Non-pigmented ciliary epithelial cell (primary cell): ENCODE results near the gene APBB1.
"Not testable (repeated sequence)": the region's sequence is repeated elsewhere in the genome, so short reads cannot be mapped to it uniquely, and the experiment has no call there.

Experiments used
- DNase-seq: peaks from one replicate; pipeline ENCODE4 v3.0.0-alpha.2; 2010; ENCODE audit warnings: low read depth

The APBB1 gene

DNA sequence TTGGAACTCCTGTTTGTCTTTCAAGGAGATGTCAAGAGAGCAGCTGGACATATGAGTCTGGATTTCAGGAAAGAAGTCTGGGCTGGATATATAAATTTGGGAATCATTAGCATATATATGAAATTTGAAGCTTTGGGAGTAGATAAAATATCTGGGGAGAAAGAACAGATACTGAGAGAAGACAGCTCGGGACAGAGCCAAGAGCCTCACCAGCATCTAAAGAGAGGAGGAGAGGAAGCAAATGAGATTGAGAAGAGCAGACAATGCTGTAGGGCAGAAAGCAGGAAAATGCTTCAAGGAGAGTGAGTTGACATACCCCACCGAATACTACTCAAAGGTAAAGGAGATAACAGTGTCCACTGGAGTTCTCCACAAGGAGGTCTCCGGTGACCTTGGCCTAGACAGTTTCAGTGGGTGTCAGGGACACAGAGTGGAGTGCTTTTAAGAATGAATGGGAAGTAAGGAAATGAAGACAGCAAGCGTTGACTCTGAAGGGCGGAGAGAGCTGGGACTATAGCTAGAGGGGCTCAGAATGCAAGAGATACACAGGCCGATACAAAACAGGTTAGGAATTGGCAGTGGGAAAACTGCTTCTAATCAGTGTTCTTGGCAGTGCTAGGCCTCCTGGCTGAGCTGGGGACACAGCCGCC lies 862 bp downstream of the APBB1 start:
- DNase-seq, result no peak

DNA sequence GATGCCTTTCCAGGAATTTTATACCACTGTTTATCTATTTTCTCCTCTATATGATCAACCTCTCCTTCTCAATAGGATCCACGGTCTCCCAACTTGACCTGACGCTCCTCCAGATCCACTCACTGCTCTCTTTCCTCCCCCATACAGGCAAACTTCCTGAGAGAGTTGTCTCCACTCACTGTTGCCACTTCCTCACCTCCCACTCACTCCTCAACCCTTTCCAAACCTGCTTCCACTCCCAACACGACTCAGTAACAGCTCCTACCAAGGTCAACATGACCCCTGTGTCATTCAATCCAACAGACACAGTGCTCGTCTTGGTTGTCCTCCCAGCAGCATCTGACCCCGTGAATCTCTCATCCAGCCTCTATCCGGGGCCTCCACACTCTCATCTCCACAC lies 3.1 kb downstream of the APBB1 start:
- no peak for DNase-seq

DNA sequence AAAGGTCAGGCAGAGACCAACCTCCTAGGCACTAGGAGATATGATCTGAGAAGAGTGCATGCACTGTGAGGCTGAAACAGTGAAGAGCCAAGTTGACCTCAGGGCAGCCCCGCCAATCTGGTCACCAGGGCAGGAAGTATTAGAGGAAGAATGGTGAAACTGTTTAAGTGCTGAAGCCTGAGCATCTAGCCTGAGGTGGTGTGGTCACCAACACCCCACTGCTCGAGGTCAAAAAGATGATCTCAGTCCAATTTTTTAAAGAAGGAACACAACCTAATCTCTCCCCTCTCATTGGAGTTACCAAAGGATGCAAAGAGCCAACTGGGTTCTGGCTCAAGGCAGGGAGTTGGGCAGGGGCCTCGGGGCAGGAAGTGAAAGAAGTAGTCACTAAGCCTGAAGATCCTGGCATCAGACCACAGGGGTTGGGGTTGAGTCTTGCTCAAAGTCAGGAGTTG lies 4.0 kb downstream of the APBB1 start:
- DNase-seq, result no peak

DNA sequence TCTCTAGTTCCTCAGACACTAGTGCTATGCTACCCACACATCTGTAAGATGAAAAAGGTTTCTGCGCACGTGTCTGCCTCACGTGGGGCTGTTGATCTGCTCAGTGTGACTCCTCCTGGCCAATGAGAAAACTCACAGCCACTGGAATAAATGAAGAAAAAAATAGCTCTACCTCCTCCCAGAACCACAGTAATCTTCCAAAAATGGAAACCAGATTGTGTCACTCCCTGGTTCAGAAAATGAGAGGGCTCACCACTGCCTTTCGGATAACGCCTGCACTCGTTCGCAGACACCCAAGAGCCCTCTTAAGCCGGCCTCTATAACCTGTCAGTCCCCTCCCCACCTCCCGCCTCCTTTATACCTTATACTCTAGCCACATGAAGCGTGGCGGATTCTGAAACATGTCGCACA lies 5.1 kb downstream of the APBB1 start:
- DNase-seq, result no peak

DNA sequence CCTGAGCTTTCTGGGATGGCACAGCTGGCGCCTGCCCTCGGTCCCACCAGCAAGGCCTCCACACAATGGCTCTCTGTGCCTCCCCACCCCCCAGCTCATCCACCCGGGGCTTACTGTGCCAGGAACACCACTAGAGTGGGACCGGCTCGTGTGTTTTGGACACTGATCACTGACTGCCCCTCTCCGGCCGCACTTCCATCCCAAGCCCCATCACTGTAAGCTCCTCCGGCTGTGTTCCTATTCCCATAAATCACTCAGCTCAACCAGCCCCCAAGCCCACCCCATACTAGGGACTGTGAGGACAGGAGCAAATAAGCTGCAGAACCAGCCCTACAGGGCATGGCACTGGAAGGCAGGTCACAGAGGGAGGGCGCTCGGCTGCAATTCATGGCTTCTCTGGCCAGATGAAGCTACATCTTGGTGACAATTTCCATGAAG lies 7.3 kb downstream of the APBB1 start:
- no peak for DNase-seq

DNA sequence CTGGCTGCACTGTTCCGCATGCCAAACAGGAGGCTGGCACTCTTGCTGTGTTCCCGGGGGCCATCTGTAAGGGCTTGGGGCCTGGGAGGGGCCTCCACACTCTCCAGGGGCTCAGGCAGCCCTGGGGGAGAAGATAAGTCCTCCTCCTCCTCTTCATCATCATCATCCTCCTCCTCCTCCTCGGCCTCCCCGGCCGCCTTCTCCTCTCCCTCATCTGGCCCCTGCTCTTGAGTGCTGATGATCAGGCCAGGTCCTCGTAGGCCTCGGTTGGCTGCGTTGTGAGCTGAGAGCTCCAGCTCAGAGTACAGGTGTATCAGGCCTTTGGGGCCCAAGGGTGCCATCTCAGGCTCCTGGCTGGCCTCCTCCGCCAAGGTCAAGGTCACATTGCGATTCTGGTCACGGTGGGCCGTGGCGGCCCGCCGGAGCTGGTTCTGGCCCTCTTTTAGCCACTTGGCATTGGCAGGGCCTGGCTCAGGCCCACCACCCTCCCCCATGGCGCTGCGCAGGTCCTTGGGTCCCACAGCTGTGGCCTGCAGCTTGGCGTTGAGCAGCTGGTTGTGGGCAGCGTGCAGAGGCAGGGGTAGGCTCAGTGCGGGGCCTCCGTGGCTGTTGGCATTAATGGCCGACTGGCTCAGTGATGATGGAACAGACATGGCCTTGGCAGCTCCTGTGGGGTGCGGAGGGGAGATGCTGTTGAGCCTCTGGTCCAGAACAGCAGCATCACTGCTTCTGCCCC lies 8.0 kb downstream of the APBB1 start:
- DNase-seq, result no peak

DNA sequence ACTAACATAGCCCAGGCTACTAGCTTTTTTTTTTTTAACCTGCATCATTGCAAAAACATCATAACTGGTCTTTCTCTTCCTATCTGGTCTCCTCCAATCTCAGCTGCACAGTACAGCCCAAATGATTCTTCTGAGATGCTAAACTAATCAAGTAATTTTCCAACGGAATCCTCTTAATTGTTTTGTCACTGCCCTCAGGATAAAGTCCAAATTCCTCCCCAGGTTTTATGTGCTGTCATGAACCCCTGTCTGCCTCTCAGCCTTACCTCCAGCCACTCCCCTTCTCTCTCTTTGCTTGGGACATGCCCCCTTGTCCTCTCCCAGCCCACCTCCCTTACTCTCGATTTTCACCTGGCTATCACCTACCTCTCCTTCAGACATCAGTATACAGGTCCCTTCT lies 12.5 kb downstream of the APBB1 start:
- DNase-seq, result no peak

DNA sequence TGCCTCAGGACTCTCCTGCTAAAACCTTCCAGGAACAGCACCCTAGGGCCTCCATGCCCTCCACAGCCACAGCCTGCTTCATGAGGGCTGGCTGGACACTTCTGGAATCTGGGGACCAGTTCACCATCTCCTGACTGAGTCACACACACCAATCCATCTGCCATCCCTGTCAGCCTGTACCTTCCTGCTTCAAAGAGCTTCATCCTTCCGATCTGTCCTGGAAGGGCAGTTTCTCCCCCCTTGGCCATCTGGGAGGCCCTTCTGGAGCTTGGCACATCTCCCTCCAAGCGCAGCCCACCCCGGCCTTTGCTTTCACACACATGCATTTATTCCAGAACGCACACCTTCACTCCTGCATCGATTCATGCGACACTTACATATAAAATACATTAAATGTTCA lies 13.0 kb downstream of the APBB1 start:
- DNase-seq, result no peak

DNA sequence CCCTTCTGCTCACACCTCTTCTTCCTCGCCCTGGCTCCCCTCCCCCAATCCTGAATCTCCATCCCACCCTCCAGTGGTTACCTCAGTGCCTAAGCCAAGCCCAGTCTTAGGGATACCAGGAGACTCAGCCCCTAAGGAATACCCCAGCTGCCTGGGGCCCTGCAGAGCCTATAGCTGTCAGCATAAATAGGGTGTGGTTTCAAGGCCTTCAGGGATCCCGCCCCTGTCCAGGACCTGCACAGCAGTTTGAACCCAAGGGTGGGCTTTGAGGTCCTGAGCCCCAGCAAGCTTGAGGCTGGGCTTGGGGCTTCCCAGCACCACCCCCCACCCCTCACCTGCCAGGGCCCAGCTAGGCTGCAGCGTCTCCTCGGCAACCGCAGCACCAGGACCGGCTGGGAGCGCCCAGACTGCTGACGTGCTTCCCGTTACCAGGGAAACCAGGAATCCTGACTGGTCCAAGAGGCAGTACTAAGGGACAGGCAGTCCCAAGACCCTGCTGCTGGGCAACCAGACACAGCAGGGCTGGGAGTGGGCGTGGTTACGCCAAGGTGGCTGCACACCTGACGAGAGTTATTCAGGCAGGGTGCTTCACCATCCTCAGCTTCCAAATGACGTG lies 13.7 kb downstream of the APBB1 start:
- no peak for DNase-seq

DNA sequence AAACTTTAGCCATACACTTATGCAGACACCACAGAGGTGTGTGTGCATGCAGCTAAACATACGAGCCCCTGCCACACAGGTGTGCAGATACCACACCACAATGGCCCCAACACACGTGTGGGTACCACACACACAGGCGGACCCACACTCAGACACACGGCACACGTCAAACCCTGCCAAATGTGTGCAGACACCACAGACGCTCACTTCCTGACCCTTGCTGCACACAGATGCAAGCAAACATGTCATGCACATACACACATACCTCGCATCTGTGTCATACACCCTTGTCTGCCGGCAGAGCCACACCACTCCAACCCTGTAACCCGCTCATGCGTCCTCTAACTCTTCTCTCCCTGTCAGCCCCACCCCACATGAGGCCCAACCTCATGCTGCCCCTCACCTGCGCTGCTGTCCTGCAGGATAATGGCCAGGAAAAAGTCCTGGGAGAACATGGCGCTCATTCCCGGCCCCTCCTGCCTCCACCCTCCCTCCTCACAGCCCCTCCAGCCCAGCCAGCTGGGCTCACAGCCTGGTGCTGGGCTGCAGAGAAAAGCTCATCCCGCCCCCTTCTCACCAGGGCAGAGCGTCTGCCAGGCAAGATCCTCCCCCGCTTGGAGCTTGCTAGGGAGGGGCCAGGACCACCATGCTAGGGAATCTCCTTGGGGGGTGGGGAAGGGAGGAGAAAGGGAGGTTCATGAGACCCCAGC lies 14.4 kb downstream of the APBB1 start:
- no peak for DNase-seq

DNA sequence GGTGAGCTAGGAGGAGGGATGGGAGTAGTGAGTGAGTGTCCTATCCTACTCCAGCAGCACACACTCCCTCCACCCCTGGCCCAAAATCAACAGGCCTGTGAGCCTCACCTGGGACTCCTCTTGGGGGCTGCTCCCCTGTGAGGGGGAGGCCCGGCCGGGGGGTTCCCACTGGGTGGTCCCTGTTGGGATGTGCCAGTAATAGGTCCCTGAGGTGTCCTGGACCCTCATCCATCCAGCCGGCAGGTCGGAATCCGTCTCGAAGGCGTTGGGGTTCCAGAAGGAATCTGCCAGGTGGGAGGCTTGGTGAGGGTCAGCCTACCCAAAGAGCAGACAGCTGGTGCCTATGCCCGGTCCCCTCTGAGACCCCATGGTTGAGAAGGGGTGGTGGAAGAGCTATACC lies 15.4 kb downstream of the APBB1 start:
- DNase-seq, result no peak

DNA sequence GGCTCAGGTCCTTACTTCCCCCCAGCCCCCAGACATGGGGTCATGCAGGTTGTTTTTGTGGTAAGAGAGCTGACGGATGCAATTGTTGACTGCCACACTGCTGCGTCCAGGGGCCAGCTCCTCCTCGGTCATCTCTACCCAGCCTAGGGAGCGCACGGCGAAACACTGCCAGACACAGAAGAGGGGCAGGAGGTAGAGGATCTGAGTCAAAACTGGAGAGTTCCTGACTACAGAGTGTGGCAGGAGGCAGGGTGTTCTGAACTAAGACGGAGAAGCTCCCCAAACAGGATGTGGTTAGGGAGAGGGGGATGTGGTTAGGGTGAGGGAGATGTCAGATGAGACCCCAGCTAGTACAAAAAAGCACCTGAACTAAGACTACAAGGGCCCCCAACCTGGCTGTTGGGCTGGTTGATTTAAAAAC lies 16.3 kb downstream of the APBB1 start:
- DNase-seq, result no peak

DNA sequence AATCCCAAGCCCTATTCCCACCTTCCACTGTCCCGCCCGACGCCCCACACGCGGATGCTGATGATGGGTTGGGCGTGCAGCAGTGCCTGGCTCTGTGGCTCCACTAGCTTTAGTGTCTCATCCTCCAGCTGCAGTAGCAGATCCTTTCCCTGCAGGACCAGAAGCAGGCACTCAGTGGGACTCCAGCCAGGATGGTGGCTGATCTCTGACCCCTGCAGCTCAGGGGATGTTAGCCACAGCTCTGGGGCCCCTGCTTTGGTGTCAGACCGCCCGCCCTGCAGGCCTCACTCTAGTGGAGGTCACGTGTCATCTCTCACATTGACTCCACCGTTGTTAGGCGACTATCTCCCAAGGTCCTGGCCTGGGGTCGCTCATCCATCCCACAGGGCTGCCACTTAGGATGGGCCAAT lies 16.8 kb downstream of the APBB1 start:
- DNase-seq, result no peak

DNA sequence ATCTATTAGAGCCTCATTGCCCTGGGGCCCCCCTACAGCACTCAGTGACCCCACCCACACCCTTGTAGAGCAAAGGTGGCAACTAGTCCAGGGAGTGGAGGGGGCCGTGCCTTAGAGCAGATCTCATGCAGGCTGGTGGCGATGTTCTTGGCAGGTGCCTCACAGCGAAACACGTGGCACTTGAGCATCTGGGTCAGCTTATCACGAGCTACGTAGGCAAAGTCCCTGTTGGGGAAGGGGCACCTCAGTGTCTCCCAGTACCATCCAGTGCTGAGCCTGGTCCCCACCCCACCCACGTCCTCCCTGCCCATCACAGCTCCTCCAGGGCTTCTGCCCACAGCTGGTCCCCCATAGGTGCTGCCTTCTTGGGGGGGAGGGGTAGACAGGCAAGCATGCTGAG lies 17.4 kb downstream of the APBB1 start:
- DNase-seq, result no peak

DNA sequence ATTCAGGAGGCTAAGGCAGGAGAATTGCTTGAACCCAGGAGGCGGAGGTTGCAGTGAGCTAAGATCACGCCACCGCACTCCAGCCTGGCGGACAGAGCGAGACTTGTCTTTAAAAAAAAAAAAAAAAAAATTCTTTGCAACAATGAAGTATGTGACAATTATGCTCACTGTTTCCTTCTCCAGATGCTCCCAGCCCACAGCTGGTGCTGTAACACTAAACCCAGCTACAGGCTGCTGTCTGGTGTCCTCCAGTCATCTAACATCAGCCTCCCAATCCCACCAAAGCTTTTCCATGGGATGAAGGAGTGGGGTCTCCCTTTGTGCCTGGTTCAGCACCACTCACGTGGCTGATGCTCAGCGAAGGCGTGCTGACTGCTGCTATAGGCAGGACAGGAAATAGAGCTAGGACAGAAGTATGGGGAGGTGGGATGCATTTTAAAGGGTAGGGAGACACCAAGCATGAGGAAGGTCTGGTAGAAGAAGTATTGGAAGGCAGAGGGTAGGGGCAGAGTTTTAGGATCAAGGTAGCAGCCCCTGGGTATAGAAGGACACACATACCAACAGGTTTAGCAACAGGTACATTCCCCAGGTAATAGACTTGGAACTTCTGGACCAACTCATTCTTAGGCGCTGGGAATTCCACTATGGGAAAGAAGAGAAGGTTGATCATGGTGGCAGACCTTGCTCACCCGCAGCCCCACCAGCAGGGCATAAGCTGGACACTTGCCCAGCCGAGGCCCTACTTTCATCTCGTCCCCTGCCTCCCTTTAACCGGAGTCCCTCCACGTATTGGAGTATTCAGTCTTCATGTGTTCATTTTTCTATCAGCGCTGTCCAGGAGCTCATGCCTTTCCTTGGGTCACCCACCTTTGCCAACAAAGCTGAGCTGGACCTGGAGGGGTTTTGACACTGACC lies 18.2 kb downstream of the APBB1 start:
- no peak for DNase-seq

DNA sequence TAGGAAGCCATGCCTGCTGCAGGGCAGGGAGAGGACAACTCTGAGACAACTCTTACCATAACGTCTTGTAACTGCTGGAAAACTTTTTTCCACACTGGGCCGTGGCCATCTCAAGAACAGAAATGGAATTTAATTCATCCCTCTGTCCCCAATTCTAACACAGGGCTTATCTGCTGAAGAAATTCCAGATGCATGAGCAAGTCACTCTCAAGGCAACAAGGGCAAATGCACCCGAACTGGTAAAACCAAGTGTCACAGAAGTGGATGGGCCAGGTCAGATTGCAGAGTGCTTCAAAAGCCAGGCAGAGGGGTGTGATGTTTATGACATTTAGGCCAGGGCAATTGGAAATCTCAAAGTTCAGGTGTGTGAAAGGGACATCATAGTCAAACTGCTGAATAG lies 21.3 kb downstream of the APBB1 start:
- DNase-seq, result no peak

DNA sequence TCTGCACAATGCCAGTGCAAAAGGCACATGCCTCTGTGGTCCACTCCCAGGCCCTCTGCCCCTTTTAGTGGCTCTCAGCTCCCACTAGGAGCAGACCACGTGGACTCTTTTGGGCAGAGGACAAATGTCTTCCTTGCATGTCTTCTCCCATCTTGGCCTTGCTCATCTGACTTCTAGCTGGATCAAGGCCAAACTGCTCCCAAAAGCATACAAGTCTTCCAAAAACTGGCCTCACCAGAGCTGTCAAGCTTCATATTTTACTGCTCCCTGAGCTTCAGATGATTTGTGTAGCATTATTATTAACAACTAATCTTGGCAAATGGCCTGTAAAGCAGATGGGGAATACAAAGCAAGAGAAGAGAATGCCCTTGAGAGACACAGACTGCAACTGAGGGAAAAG lies 21.7 kb downstream of the APBB1 start:
- no peak for DNase-seq

DNA sequence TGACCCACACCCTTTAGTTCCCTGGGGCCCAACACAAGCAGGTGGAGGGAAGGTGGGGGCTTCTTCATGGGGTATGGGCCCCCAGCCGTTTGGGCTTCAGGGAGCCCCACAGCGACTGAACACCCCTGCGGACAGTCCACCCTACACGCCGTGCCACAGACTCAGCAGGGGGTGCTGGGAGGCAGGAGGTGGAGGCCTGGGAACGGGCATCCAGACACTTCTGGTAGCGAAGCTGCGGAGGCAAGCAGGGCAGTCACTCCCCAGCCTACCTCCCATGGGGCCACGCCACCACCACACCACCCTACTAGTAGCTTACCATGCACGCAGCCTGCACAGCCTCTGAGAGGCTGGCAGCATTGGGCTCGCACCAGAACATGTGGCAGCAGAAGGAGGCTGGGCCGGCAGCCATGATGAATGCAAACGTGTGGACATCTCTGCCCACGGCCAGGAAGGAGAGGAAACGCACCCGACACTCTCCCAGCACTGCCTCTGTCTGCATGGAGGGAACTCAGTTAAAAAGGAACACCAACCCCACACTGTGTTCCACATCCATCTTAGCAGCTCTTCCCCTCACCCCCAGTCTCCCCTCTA lies 23.3 kb downstream of the APBB1 start:
- DNase-seq, result no peak

DNA sequence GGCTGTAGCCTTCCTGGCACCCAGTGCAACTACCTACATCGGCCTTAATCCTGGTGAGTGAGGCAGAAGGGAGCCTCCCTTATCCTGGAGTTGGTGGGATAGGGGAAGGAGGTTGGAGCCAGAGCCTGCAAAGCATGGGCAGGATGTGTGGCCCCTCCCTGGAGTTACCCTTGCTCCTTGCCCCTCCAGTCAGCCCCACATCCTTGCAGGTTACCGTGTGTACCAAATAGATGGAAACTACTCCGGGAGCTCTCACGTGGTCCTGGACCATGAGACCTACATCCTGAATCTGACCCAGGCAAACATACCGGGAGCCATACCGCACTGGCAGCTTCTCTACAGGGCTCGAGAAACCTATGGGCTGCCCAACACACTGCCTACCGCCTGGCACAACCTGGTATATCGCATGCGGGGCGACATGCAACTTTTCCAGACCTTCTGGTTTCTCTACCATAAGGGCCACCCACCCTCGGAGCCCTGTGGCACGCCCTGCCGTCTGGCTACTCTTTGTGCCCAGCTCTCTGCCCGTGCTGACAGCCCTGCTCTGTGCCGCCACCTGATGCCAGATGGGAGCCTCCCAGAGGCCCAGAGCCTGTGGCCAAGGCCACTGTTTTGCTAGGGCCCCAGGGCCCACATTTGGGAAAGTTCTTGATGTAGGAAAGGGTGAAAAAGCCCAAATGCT lies 24.8 kb downstream of the APBB1 start:
- no peak for DNase-seq

DNA sequence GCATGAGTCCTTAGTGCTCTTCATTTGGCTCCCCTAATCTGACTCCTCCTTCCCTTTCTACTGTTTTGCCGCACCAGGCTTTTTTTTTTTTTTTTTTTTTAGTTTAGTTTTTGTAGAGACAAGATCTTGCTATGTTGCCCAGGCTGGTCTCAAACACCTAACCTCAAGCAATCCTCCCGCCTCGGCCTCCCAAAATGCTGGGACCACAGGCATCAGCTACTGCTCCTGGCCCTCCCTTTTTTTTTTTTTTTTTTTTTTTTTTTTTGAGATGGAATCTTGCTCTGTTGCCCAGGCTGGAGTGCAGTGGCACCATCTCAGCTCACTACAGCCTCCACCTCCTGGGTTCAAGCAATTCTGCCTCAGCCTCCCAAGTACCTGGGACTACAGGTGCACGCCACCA lies 26.6 kb downstream of the APBB1 start:
- DNase-seq, result not testable (repeated sequence)
